Colonic mucosa (tissue), 4 donors: ENCODE measurements around the gene NOP14. TPM values are rescaled to one million over a fixed set of nuclear protein-coding genes. Genes with fewer than 3 reads are reported as not detected.
"Not testable (repeated sequence)": the region's sequence is repeated elsewhere in the genome, so short reads cannot be mapped to it uniquely, and the experiment has no call there.

Experiments
- DNase-seq: peaks from one replicate; pipeline ENCODE4 v3.0.0-alpha.2; 2020
- H3K27ac ChIP-seq: fragments of 200-600 bp; one replicate; pipeline ENCODE4 v1.8.0; 2021
- H3K27me3 ChIP-seq: fragments of 200-600 bp; one replicate; pipeline ENCODE4 v1.8.0; 2021
- H3K36me3 ChIP-seq: fragments of 200-600 bp; one replicate; pipeline ENCODE4 v1.8.0; 2021
- H3K4me1 ChIP-seq: fragments of 200-600 bp; one replicate; pipeline ENCODE4 v1.8.0; 2021; ENCODE audit warnings: mild to moderate bottlenecking
- H3K4me3 ChIP-seq: fragments of 200-600 bp; one replicate; pipeline ENCODE4 v1.8.0; 2021
- H3K9ac ChIP-seq, 2 donors: one replicate each; pipeline ENCODE4 v1.7.0; 2013; ENCODE audit warnings: control low read depth in 2 of 2, low read depth in 2 of 2, low read length in 2 of 2
- H3K9me3 ChIP-seq: fragments of 200-600 bp; one replicate; pipeline ENCODE4 v1.8.0; 2021
- intact Hi-C: fragments of 100-400 bp; cut with DNase I; formaldehyde crosslinking; loops from one replicate; pipeline ENCODE4 v1.14.1; 2022
- total RNA-seq, 2 donors: library from RNA; stranded (reverse); fragmentation: NEBNext Ultra II Directional in 1 of 2; extraction: Animal tissue kit (Norgen Biotek cat#: 25700) in 1 of 2; gene quantifications; one replicate each; pipeline ENCODE4 v1.2.1, GENCODE V29; 2021
- TF ChIP-seq, protein P1 (sequence below): fragments of 200-600 bp; IDR thresholded peaks from one replicate; pipeline ENCODE4 v1.8.0; 2022; ENCODE audit warnings: antibody characterized with exemption, mild to moderate bottlenecking
- donor health status: healthy.
- donor health status: DM: no; HTN: no; CAD: no.
- donor health status: DM: no; HTN: no; CAD: no.

The NOP14 gene
- total RNA-seq, 2 donors from 2014 or later = 16.5 to 40.4 TPM

DNA sequence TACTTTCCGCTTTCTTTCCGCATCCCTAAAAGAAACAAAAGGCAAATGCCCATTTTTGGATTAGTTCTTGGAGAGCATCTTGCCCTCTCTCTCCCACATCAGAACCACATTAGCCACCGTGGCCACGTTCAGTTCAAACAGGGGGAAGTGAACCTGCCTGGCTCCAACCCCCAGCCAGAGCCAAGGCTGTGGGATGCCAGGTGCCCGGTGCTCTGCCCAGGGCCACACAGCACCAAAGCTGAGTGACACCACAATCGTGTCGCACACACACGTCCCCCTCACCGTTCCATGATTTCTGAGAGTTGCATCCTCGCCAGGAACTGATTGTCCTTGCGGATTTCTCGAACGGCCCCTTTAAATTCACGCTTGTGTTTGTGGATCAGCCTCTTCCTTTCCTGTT, 24.3 kb downstream of the NOP14 start:
- TF ChIP-seq, protein P1, sequence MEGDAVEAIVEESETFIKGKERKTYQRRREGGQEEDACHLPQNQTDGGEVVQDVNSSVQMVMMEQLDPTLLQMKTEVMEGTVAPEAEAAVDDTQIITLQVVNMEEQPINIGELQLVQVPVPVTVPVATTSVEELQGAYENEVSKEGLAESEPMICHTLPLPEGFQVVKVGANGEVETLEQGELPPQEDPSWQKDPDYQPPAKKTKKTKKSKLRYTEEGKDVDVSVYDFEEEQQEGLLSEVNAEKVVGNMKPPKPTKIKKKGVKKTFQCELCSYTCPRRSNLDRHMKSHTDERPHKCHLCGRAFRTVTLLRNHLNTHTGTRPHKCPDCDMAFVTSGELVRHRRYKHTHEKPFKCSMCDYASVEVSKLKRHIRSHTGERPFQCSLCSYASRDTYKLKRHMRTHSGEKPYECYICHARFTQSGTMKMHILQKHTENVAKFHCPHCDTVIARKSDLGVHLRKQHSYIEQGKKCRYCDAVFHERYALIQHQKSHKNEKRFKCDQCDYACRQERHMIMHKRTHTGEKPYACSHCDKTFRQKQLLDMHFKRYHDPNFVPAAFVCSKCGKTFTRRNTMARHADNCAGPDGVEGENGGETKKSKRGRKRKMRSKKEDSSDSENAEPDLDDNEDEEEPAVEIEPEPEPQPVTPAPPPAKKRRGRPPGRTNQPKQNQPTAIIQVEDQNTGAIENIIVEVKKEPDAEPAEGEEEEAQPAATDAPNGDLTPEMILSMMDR = no peak
- Histone ChIP-seq H3K9me3 (no peaks in the 10 kb centered on the region), H3K27me3 (no peaks in the 10 kb centered on the region), H3K27ac (no peak overlapping the region), H3K4me1 (peaks cover under 1% of the 10 kb centered on the region), H3K36me3 (peaks cover 17% of the 10 kb centered on the region), H3K9ac (no peak overlapping the region), H3K4me3 (no peak overlapping the region)
- intact Hi-C loops = loop anchor here (10.0 kb wide), 1 partner anchor 94 kb away; the partner anchor contains the start of gene ADD1
- DNase-seq = no peak

DNA sequence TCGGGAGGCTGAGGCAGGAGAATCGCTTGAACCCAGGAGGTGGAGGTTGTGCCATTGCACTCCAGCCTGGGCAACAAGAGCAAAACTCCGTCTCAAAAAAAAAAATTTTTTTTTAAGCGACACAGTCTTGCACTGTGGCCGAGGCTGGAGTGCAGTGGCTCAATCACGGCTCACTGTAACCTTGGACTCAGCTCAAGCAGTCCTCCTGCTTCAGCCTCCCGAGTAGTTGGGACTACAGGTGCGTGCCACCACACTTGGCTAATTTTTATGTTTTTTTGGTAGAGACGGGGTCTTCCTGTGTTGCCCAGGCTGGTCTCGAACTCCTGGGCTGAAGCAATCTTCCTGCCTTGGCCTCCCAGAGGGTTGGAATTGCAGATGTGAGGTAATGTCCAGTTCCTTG, 24.8 kb downstream of the NOP14 start:
- not testable (repeated sequence) for H3K4me3 ChIP-seq, H3K27me3 ChIP-seq, DNase-seq, H3K27ac ChIP-seq, H3K9me3 ChIP-seq, H3K9ac ChIP-seq, H3K4me1 ChIP-seq
- H3K36me3 ChIP-seq = peaks cover 17% of the 10 kb centered on the region
- intact Hi-C loops = loop anchor here (10.0 kb wide), 1 partner anchor 94 kb away; the partner anchor contains the start of gene ADD1

DNA sequence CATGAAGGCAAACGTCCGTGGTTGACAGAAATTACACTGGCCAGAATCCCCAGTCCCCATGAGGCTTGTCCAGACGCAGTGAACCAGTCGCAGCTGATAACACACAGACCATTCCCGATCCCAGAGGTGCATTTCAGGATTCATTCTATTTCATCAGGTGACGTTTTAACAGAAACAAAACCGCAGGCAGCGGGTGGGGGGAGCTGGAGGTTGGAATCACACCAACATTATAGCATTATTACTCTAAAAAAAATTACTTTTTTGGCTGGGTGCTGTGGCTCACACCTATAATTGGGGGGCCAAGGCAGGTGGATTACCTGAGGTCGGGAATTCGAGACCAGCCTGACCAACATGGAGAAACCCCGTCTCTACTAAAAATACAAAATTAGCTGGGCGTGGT, 25.2 kb downstream of the NOP14 start:
- Histone ChIP-seq H3K4me3 (no peak overlapping the region), H3K27me3 (no peaks in the 10 kb centered on the region), H3K27ac (no peak overlapping the region), H3K36me3 (peaks cover 17% of the 10 kb centered on the region), H3K9ac (no peak overlapping the region), H3K9me3 (no peaks in the 10 kb centered on the region), H3K4me1 (peaks cover 9% of the 10 kb centered on the region)
- TF ChIP-seq, protein P1 = no peak
- no peak for DNase-seq
- intact Hi-C loops = loop anchor here (10.0 kb wide), 1 partner anchor 93 kb away; the partner anchor contains the start of gene ADD1

DNA sequence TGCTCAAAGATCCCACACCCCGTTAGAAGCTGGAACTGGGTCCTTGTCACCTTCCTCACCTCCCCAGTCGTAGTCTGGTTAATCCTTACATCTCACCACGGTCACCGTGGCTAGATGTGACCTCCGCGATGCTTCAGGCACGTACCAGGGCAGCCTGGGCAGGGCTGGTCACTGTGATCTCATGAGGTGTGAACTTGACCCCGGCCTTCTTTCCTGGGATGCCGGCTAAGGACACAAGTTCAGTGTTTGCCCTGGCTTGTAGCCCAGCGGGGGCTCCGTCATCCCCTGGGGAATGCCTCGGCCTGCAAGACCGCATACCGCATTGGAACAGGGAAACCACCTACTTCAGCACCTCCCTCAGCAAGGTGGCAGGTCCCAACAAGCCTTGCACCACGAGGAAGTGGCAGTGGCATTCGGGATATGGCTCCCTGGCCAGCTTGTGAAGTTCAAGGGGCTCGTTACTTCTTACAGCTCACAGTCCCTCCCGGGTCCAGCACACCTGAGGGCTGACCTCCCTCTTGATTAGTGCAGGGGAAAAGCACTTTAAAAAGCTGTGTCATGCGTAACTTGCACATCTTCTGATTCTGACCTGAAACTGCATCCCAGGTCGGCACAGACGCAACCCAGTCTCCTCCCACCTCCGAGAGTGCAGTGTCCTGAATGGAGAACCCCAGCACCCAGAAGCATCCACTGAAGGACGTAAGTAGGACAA, 25.9 kb downstream of the NOP14 start:
- Histone ChIP-seq H3K9ac (no peak overlapping the region), H3K9me3 (no peaks in the 10 kb centered on the region), H3K4me1 (peaks cover 9% of the 10 kb centered on the region), H3K4me3 (no peak overlapping the region), H3K27ac (no peak overlapping the region), H3K27me3 (no peaks in the 10 kb centered on the region), H3K36me3 (peaks cover 17% of the 10 kb centered on the region)
- intact Hi-C loops = loop anchor here (10.0 kb wide), 1 partner anchor 93 kb away; the partner anchor contains the start of gene ADD1
- TF ChIP-seq, protein P1 = no peak
- no peak for DNase-seq

DNA sequence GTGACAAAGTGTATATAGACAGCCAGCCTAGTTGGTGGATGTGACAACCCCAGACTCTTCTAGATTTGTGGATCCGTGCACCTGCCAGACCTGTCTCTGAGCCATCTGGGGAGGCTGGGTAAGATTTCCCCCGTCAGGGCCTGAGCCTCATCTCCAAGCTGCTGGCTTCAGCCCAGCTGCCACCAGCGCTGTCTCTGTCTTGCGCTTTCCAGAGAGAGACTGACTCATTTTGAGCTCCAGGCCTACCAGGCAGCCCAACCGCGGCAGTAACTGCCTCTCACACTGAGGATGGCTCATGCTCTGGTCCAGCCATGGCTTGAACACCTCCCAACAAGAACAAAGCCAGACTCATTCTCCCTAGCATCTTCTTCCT, 26.4 kb downstream of the NOP14 start:
- TF ChIP-seq, protein P1 = no peak
- peaks cover 14% of the 10 kb centered on the region for H3K36me3 ChIP-seq
- peaks cover 9% of the 10 kb centered on the region for H3K4me1 ChIP-seq
- no peaks in the 10 kb centered on the region for H3K9me3 ChIP-seq
- H3K9ac ChIP-seq = no peak overlapping the region
- intact Hi-C loops = loop anchor here (10.0 kb wide), 1 partner anchor 92 kb away; the partner anchor contains the start of gene ADD1
- DNase-seq = no peak
- no peak overlapping the region for H3K27ac ChIP-seq
- no peaks in the 10 kb centered on the region for H3K27me3 ChIP-seq
- H3K4me3 ChIP-seq = no peak overlapping the region
